Parathyroid adenoma (tissue), 2 donors: ENCODE measurements around the gene DUSP10.

Experiments
- H2AFZ ChIP-seq: fragments of 300-600 bp; sonication (generic); one replicate; pipeline ENCODE4 v1.7.0; 2017; ENCODE audit warnings: antibody characterized with exemption, mild to moderate bottlenecking
- H3K27ac ChIP-seq: fragments of 300-600 bp; sonication (generic); one replicate; pipeline ENCODE4 v1.7.0; 2017
- H3K27me3 ChIP-seq: fragments of 300-600 bp; sonication (generic); one replicate; pipeline ENCODE4 v1.7.0; 2017; ENCODE audit warnings: low read length; ENCODE audit not compliant: control insufficient read depth, insufficient read depth
- H3K36me3 ChIP-seq: fragments of 300-600 bp; sonication (generic); one replicate; pipeline ENCODE4 v1.7.0; 2017; ENCODE audit warnings: low read length; ENCODE audit not compliant: control insufficient read depth, insufficient read depth
- H3K4me1 ChIP-seq: fragments of 300-600 bp; sonication (generic); one replicate; pipeline ENCODE4 v1.7.0; 2017; ENCODE audit warnings: control low read depth
- H3K4me2 ChIP-seq: fragments of 300-600 bp; sonication (generic); one replicate; pipeline ENCODE4 v1.7.0; 2017; ENCODE audit warnings: low read length
- H3K4me3 ChIP-seq: fragments of 300-600 bp; sonication (generic); one replicate; pipeline ENCODE4 v1.7.0; 2017; ENCODE audit warnings: low read depth, low read length
- H3K79me2 ChIP-seq: fragments of 300-600 bp; sonication (generic); one replicate; pipeline ENCODE4 v1.7.0; 2017; ENCODE audit warnings: control low read depth
- H3K9ac ChIP-seq: fragments of 300-600 bp; sonication (generic); one replicate; pipeline ENCODE4 v1.7.0; 2017; ENCODE audit warnings: mild to moderate bottlenecking
- H3K9me3 ChIP-seq: fragments of 300-600 bp; sonication (generic); one replicate; pipeline ENCODE4 v1.7.0; 2017; ENCODE audit warnings: low read length; ENCODE audit not compliant: control insufficient read depth
- TF ChIP-seq, protein P1 (sequence below): fragments of 300-600 bp; sonication (generic); IDR thresholded peaks from one replicate; pipeline ENCODE4 v1.7.0; 2017; ENCODE audit warnings: antibody characterized with exemption, mild to moderate bottlenecking
- donor health status: primary hyperparathyroidism.

Gene DUSP10

GRCh38 chr1:221695301-221695700 is 46.6 kb downstream of the DUSP10 start:
- H3K9ac ChIP-seq: no peak overlapping the region
- no peak overlapping the region for H3K27ac ChIP-seq
- no peaks in the 10 kb centered on the region for H3K79me2 ChIP-seq
- no peak overlapping the region for H3K4me2 ChIP-seq
- TF ChIP-seq, protein P1, sequence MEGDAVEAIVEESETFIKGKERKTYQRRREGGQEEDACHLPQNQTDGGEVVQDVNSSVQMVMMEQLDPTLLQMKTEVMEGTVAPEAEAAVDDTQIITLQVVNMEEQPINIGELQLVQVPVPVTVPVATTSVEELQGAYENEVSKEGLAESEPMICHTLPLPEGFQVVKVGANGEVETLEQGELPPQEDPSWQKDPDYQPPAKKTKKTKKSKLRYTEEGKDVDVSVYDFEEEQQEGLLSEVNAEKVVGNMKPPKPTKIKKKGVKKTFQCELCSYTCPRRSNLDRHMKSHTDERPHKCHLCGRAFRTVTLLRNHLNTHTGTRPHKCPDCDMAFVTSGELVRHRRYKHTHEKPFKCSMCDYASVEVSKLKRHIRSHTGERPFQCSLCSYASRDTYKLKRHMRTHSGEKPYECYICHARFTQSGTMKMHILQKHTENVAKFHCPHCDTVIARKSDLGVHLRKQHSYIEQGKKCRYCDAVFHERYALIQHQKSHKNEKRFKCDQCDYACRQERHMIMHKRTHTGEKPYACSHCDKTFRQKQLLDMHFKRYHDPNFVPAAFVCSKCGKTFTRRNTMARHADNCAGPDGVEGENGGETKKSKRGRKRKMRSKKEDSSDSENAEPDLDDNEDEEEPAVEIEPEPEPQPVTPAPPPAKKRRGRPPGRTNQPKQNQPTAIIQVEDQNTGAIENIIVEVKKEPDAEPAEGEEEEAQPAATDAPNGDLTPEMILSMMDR: no peak
- H3K9me3 ChIP-seq: no peaks in the 10 kb centered on the region
- H3K27me3 ChIP-seq: no peaks in the 10 kb centered on the region
- no peaks in the 10 kb centered on the region for H3K4me1 ChIP-seq
- no peak overlapping the region for H3K4me3 ChIP-seq
- no peak overlapping the region for H2AFZ ChIP-seq
- no peaks in the 10 kb centered on the region for H3K36me3 ChIP-seq

DNA sequence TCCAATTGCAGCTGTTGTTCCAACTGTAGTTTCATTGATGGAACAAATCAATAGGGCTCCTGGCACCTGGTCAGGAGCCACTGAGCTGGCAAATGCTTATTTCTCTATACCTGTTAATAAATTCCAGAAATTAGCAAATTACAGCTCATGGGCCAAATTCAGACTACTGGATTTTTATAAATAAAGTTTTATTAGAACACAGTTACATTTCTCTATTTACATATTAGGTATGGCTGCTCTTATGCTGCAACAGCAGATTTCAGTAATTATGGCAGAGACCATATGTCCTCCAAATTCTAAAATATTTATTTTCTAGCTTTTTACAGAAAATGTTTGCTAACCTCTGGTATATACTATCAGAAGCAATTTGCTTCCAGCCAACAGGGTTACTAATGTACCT is 47.8 kb downstream of the DUSP10 start:
- H3K4me2 ChIP-seq: no peak overlapping the region

GRCh38 chr1:221693087-221693486 is 48.8 kb downstream of the DUSP10 start:
- TF ChIP-seq, protein P1: no peak
- Histone ChIP-seq H3K79me2 (no peaks in the 10 kb centered on the region), H3K27me3 (no peaks in the 10 kb centered on the region), H3K27ac (no peak overlapping the region), H3K36me3 (no peaks in the 10 kb centered on the region), H3K9ac (no peak overlapping the region), H3K4me3 (no peak overlapping the region), H3K4me2 (no peak overlapping the region), H3K9me3 (no peaks in the 10 kb centered on the region), H3K4me1 (no peaks in the 10 kb centered on the region), H2AFZ (no peak overlapping the region)

More for the DNA sequence above, 47.8 kb downstream of the DUSP10 start:
- TF ChIP-seq, protein P1: no peak
- Histone ChIP-seq H2AFZ (no peak overlapping the region), H3K27ac (no peak overlapping the region), H3K4me3 (no peak overlapping the region), H3K79me2 (no peaks in the 10 kb centered on the region), H3K36me3 (no peaks in the 10 kb centered on the region), H3K27me3 (no peaks in the 10 kb centered on the region), H3K4me1 (no peaks in the 10 kb centered on the region), H3K9me3 (no peaks in the 10 kb centered on the region), H3K9ac (no peak overlapping the region)

DNA sequence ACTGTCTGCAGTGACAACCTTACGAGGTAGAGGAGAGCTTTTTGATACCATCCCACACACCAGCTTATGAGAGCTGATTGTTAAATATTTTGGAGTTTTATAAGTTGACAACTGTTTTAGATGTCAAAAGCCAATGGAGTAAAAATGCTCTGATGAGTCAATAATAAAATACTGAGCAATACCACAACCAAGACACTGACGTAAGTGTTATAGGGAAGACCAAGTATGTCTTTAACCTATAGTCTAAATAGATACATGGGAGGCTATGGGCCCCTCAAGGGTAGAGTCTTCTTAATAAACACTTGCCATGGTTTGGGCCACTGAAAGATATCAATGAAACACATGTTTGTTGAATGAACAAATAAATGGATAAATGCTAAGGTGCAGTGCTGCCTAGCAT is 49.2 kb downstream of the DUSP10 start:
- Histone ChIP-seq H3K4me3 (no peak overlapping the region), H2AFZ (no peak overlapping the region), H3K27ac (no peak overlapping the region), H3K27me3 (no peaks in the 10 kb centered on the region), H3K4me2 (no peak overlapping the region), H3K79me2 (no peaks in the 10 kb centered on the region), H3K36me3 (no peaks in the 10 kb centered on the region), H3K4me1 (no peaks in the 10 kb centered on the region), H3K9ac (no peak overlapping the region), H3K9me3 (no peaks in the 10 kb centered on the region)
- TF ChIP-seq, protein P1: no peak

DNA sequence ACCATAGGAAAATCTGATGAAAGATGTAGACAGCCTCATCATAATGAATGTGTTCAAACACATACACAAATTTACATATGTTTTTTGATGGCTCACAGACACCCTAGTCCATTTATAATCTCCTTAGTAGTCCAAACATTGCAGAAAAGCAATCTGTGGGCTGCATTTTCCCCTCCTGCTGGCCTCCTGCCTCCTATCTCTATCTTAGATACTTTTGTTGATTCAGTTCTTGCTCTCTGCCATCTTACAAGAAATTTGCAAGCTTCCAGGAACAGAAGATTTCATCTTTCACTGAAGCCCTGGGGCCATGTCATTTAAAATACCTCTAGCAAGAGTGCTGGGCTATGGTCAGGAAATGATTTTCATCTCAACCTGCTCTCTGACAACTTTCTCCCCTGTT is 50.6 kb downstream of the DUSP10 start:
- TF ChIP-seq, protein P1: no peak
- Histone ChIP-seq H2AFZ (no peak overlapping the region), H3K36me3 (no peaks in the 10 kb centered on the region), H3K4me3 (no peak overlapping the region), H3K4me1 (no peaks in the 10 kb centered on the region), H3K4me2 (no peak overlapping the region), H3K27ac (no peak overlapping the region), H3K79me2 (no peaks in the 10 kb centered on the region), H3K9ac (no peak overlapping the region), H3K27me3 (no peaks in the 10 kb centered on the region), H3K9me3 (no peaks in the 10 kb centered on the region)
